ENCODE results near the gene CUX1.

DNA sequence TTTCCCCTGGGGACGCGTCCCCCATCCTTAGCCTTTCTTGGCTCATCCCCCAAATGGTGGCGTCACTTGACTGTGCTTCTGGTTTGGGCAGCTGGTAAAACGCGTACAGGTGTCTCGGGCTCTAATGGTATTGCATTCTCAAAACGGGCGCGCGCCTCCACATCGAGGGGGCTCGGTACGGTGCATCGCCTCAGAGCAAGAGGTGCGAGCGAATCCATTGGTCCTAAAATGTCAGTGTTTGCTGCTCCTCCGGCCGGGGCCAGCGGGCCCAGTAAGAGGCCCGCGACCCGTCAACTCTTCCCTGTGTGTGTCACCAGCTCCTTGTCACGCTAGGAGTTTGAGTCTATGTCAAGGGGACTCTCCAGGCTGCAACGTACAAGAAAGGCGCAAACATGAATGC, 378.6 kb downstream of the CUX1 start:
- TF ChIP-seq, protein P1, sequence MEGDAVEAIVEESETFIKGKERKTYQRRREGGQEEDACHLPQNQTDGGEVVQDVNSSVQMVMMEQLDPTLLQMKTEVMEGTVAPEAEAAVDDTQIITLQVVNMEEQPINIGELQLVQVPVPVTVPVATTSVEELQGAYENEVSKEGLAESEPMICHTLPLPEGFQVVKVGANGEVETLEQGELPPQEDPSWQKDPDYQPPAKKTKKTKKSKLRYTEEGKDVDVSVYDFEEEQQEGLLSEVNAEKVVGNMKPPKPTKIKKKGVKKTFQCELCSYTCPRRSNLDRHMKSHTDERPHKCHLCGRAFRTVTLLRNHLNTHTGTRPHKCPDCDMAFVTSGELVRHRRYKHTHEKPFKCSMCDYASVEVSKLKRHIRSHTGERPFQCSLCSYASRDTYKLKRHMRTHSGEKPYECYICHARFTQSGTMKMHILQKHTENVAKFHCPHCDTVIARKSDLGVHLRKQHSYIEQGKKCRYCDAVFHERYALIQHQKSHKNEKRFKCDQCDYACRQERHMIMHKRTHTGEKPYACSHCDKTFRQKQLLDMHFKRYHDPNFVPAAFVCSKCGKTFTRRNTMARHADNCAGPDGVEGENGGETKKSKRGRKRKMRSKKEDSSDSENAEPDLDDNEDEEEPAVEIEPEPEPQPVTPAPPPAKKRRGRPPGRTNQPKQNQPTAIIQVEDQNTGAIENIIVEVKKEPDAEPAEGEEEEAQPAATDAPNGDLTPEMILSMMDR (IDR thresholded peaks at IDR 0.05), result no peak
- no peak for TF ChIP-seq POLR2A (IDR thresholded peaks at IDR 0.05)

Data from esophagus squamous epithelium (tissue), 4 donors.